ENCODE data around the gene CD52. TPM values are rescaled to one million over a fixed set of nuclear protein-coding genes. Genes with fewer than 3 reads are reported as not detected.
A peak's percentile ranks its signal among the peaks of the same experiment; 100 is the strongest.

Gene CD52
- total and polyA plus RNA-seq, 2 of the 4 experiments (the other 2 are of a cell fraction) = 1.6 TPM; not detected in 1

GRCh38 chr1:26320896-26321295, 3.1 kb downstream of the CD52 start:
- no peaks in the 10 kb centered on the region for H3K36me3 ChIP-seq (ENCODE audit: control insufficient read depth, insufficient read depth, low read length)
- H3K4me2 ChIP-seq (ENCODE audit: low read depth, low read length) = no peak overlapping the region
- peak overlapping the region; percentile 98 for H2AFZ ChIP-seq (replicated peaks; ENCODE audit: low read length, poor library complexity)
- H3K23ac ChIP-seq (ENCODE audit: low read depth, low read length) = no peak overlapping the region
- H2BK5ac ChIP-seq (ENCODE audit: low read depth, low read length, poor library complexity, severe bottlenecking) = no peak overlapping the region
- peak overlapping the region; percentile 92 to 99; a peak in 3 of 4 replicates for H4K8ac ChIP-seq (ENCODE audit: low read depth in 2 of 2, low read length in 2 of 2)
- no peak overlapping the region for H4K91ac ChIP-seq (ENCODE audit: insufficient read depth, low read depth, low read length)
- H3K27me3 ChIP-seq (ENCODE audit: control insufficient read depth, insufficient read depth, low read length) = peaks cover 9% of the 10 kb centered on the region
- ChIA-PET POLR2A (ENCODE audit: unreplicated experiment) (no interaction called here), CTCF (interaction anchor here (0.5 to 2.8 kb wide), 5 partner anchors 10 to 45 kb away, joined by 3 to 18 read pairs (median 5); partner anchors contain the start of gene SH3BGRL3)
- dilution Hi-C loops (cut with HindIII; ENCODE audit: low sequenced_read_pairs, unreplicated experiment) (no loop called here), intact Hi-C loops (cut with micrococcal nuclease) (loop anchor here (1.0 to 2.0 kb wide), 5 partner anchors 46 to 284 kb away; partner anchors contain the start of gene ZNF593), in situ Hi-C loops (cut with MboI; ENCODE audit: low sequenced_read_pairs) (no loop called here)
- TF ChIP-seq BHLHE40 (IDR thresholded peaks at IDR 0.05; ENCODE audit: low read depth, low read length) = no peak
- H3K4ac ChIP-seq (ENCODE audit: low read depth, low read length) = peak overlapping the region; percentile 92; the same call in 1 of the 2 replicates
- peak overlapping the region; percentile 92 for H2AK5ac ChIP-seq (ENCODE audit: low read depth, low read length)
- H3K18ac ChIP-seq (ENCODE audit: low read depth, low read length) = no peak overlapping the region
- no peaks in the 10 kb centered on the region for H4K20me1 ChIP-seq (ENCODE audit: insufficient read depth, low read length)
- H2BK15ac ChIP-seq (ENCODE audit: low read depth, low read length) = no peak overlapping the region
- no peaks in the 10 kb centered on the region for H3K9me3 ChIP-seq (ENCODE audit: control insufficient read depth, insufficient read depth, low read length)
- H3K9me1 ChIP-seq (ENCODE audit: insufficient read depth, low read length) = no peaks in the 10 kb centered on the region
- H2BK120ac ChIP-seq (ENCODE audit: low read depth, low read length) = no peak overlapping the region; the same call in 1 of the 2 replicates
- peak overlapping the region; percentile 92 for H2AK9ac ChIP-seq (replicated peaks; ENCODE audit: low read depth, low read length, poor library complexity)
- no TSS peak for BruUV-seq (replicated peaks)
- ATAC-seq (ENCODE audit: low read depth) (no peak), DNase-seq (no peak)
- WGBS, 2 experiments (ENCODE audit: extremely low coverage in 2 of 2, insufficient read length in 1 of 2) = no CpG with 5 or more reads among the region's 2 CpGs
- H3K9ac ChIP-seq (ENCODE audit: low read depth, low read length) = no peak overlapping the region
- no peak overlapping the region for H3K56ac ChIP-seq (ENCODE audit: extremely low read depth, insufficient read depth, low read length)
- H3K79me1 ChIP-seq (ENCODE audit: low read depth in 1 of 2, low read length in 2 of 2) = no peaks in the 10 kb centered on the region
- no peak overlapping the region for H3K4me3 ChIP-seq (ENCODE audit: insufficient read depth, low read depth, low read length)
- H3K4me1 ChIP-seq (ENCODE audit: control insufficient read depth, insufficient read depth, low read length) = peaks cover 3% of the 10 kb centered on the region
- peak overlapping the region; percentile 77; the same call in 1 of the 2 replicates for H3K14ac ChIP-seq (replicated peaks; ENCODE audit: low read depth, low read length)
- H3K27ac ChIP-seq (ENCODE audit: insufficient read depth, low read length) = no peak overlapping the region
- H2BK20ac ChIP-seq (ENCODE audit: low read depth, low read length) = no peak overlapping the region
- peak overlapping the region; percentile 96; the same call in 1 of the 2 replicates for H4K5ac ChIP-seq (ENCODE audit: low read depth, low read length)
